GM23248 (cell line): Measurements from ENCODE around the gene NUP210. TPM values are rescaled to one million over a fixed set of nuclear protein-coding genes. Genes with fewer than 3 reads are reported as not detected.
"Not testable (repeated sequence)": the region's sequence is repeated elsewhere in the genome, so short reads cannot be mapped to it uniquely, and the experiment has no call there.

ENCODE experiments used
- DNase-seq: peaks from one replicate; pipeline ENCODE4 v3.0.0-alpha.2; 2015
- H2AFZ ChIP-seq: fragments of 200-600 bp; sonication (generic); 2 replicates; pipeline ENCODE4 v1.6.1; 2016; ENCODE audit warnings: antibody characterized with exemption
- H3F3A ChIP-seq: fragments of 200-600 bp; sonication (generic); 2 replicates; pipeline ENCODE4 v1.6.1; 2016; ENCODE audit warnings: mild to moderate bottlenecking, antibody characterized with exemption, mixed run types; ENCODE audit not compliant: insufficient read depth
- H3K27ac ChIP-seq: fragments of 200-600 bp; sonication (generic); 2 replicates; pipeline ENCODE4 v1.5.1; 2016; ENCODE audit warnings: mild to moderate bottlenecking
- H3K27me3 ChIP-seq: fragments of 200-600 bp; sonication (generic); replicated peaks from 2 replicates; pipeline ENCODE4 v1.6.1; 2016; ENCODE audit warnings: mild to moderate bottlenecking; ENCODE audit not compliant: insufficient read depth
- H3K36me3 ChIP-seq: fragments of 200-600 bp; sonication (generic); 2 replicates; pipeline ENCODE4 v1.6.1; 2016; ENCODE audit warnings: low read depth, mild to moderate bottlenecking
- H3K4me1 ChIP-seq: fragments of 200-600 bp; sonication (generic); 2 replicates; pipeline ENCODE4 v1.6.1; 2016; ENCODE audit warnings: mild to moderate bottlenecking; ENCODE audit not compliant: insufficient read depth
- H3K4me2 ChIP-seq: fragments of 200-600 bp; sonication (generic); one replicate; pipeline ENCODE4 v1.6.1; 2016; ENCODE audit warnings: mild to moderate bottlenecking; ENCODE audit not compliant: unreplicated experiment
- H3K4me3 ChIP-seq: fragments of 200-600 bp; sonication (generic); 2 replicates; pipeline ENCODE4 v1.5.1; 2016; ENCODE audit warnings: mild to moderate bottlenecking
- H3K79me2 ChIP-seq: fragments of 200-600 bp; sonication (generic); 2 replicates; pipeline ENCODE4 v1.6.1; 2016; ENCODE audit warnings: mild to moderate bottlenecking; ENCODE audit not compliant: insufficient read depth
- H3K9ac ChIP-seq: fragments of 200-600 bp; sonication (generic); 2 replicates; pipeline ENCODE4 v1.6.1; 2016; ENCODE audit warnings: mild to moderate bottlenecking
- H3K9me2 ChIP-seq: fragments of 200-600 bp; sonication (generic); 2 replicates; pipeline ENCODE4 v1.6.1; 2016; ENCODE audit warnings: mixed run types, mild to moderate bottlenecking, moderate library complexity; ENCODE audit not compliant: insufficient read depth
- H3K9me3 ChIP-seq: fragments of 200-600 bp; sonication (generic); one replicate; pipeline ENCODE4 v1.6.1; 2017; ENCODE audit warnings: low read depth
- H4K20me1 ChIP-seq: fragments of 200-600 bp; sonication (generic); 2 replicates; pipeline ENCODE4 v1.6.0; 2016; ENCODE audit not compliant: insufficient read depth
- EZH2 ChIP-seq: fragments of 200-600 bp; sonication (generic); IDR thresholded peaks from 2 replicates; pipeline ENCODE4 v1.6.1; 2018; ENCODE audit warnings: antibody characterized with exemption, mild to moderate bottlenecking; ENCODE audit not compliant: insufficient read depth, poor library complexity, severe bottlenecking
- EZH2phosphoT487 ChIP-seq: fragments of 200-600 bp; sonication (generic); IDR thresholded peaks from 2 replicates; pipeline ENCODE4 v1.6.1; 2018; ENCODE audit warnings: antibody characterized with exemption, moderate library complexity, mild to moderate bottlenecking, low read depth; ENCODE audit not compliant: insufficient read depth
- WGBS, 2 experiments: methylation state at CpG; one replicate each; pipeline ENCODE4 v1.1.6; 2015 to 2017; ENCODE audit warnings: low lambda C conversion rate in 2 of 2, low coverage in 1 of 2; ENCODE audit errors: missing lambda C conversion rate in 2 of 2; 5-methylcytosine and 5-hydroxymethylcytosine counted together
- in situ Hi-C: fragments of 300-500 bp; cut with MboI; formaldehyde crosslinking; loops from 2 replicates; pipeline ENCODE4 v1.15.0; 2020
- polyA plus RNA-seq: library from polyadenylated mRNA; unstranded; fragments of >200 nt; fragmentation: Nextera tagmentation; extraction: Ambion mirVana; gene quantifications from 2 replicates; pipeline ENCODE4 v1.2.1, GENCODE V29; 2016
- total RNA-seq: library from RNA; depleted of rRNA; stranded (reverse); fragments of >200 nt; shearing (Covaris generic); gene quantifications from 2 replicates; pipeline ENCODE4 v1.2.3, GENCODE V29; 2014

Gene NUP210
- total and polyA plus RNA-seq, 2 experiments from 2014 or later, result 0.04 TPM; not detected in 1

- Histone ChIP-seq H3K9ac (no peak overlapping the region), H3F3A (no peaks in the 10 kb centered on the region), H4K20me1 (no peaks in the 10 kb centered on the region), H3K27me3 (peaks cover 14% of the 10 kb centered on the region), H3K9me3 (no peaks in the 10 kb centered on the region), H3K4me3 (no peak overlapping the region), H3K4me2 (no peak overlapping the region), H2AFZ (no peak overlapping the region), H3K4me1 (no peaks in the 10 kb centered on the region), H3K36me3 (no peaks in the 10 kb centered on the region), H3K79me2 (no peaks in the 10 kb centered on the region), H3K27ac (no peak overlapping the region), H3K9me2 (no peaks in the 10 kb centered on the region)
- TF ChIP-seq EZH2 (no peak), EZH2phosphoT487 (no peak)
- in situ Hi-C loops, result no loop called here
- no peak for DNase-seq
- WGBS, 2 experiments, result 17% methylated on average over 1 of the region's 1 CpG
These were observed 12.0 kb upstream of the NUP210 start for GRCh38 chr3:13432093-13432492.

GRCh38 chr3:13430411-13430875, 10.3 kb upstream of the NUP210 start:
- H3K79me2 ChIP-seq, H3K9ac ChIP-seq, H3K4me3 ChIP-seq, H3K4me2 ChIP-seq, H2AFZ ChIP-seq, H3K9me2 ChIP-seq, H3K36me3 ChIP-seq, H3F3A ChIP-seq, DNase-seq, H3K4me1 ChIP-seq, H4K20me1 ChIP-seq, in situ Hi-C loops, H3K9me3 ChIP-seq, H3K27ac ChIP-seq: not testable (repeated sequence)
- WGBS, 2 experiments, result 41% methylated on average over 2 of the region's 2 CpGs
- H3K27me3 ChIP-seq, result peaks cover 14% of the 10 kb centered on the region

GRCh38 chr3:13429631-13430291, 9.6 kb upstream of the NUP210 start:
- Histone ChIP-seq H3K4me1 (no peaks in the 10 kb centered on the region), H3K4me2 (no peak overlapping the region), H3K36me3 (no peaks in the 10 kb centered on the region), H3K9me2 (no peaks in the 10 kb centered on the region), H3K9me3 (no peaks in the 10 kb centered on the region), H3K79me2 (no peaks in the 10 kb centered on the region), H3K27ac (no peak overlapping the region), H4K20me1 (no peaks in the 10 kb centered on the region), H3K9ac (no peak overlapping the region), H3K4me3 (no peak overlapping the region), H3F3A (no peaks in the 10 kb centered on the region), H3K27me3 (peaks cover 14% of the 10 kb centered on the region), H2AFZ (no peak overlapping the region)
- TF ChIP-seq EZH2 (no peak), EZH2phosphoT487 (no peak)
- 32 to 34% methylated on average over 8 of the region's 8 CpGs for WGBS, 2 experiments
- no peak for DNase-seq
- in situ Hi-C loops, result no loop called here

- H3K9me2 ChIP-seq, H3K9ac ChIP-seq, H3K79me2 ChIP-seq, H3K36me3 ChIP-seq, H3K4me1 ChIP-seq, H3K4me2 ChIP-seq, H3K4me3 ChIP-seq, in situ Hi-C loops, H4K20me1 ChIP-seq, DNase-seq, H3K27ac ChIP-seq, H3F3A ChIP-seq, H2AFZ ChIP-seq, H3K9me3 ChIP-seq: not testable (repeated sequence)
- 36 to 46% methylated on average over 3 to 4 of the region's 4 CpGs for WGBS, 2 experiments
- H3K27me3 ChIP-seq, result peaks cover 14% of the 10 kb centered on the region
These were observed 8.6 kb upstream of the NUP210 start for GRCh38 chr3:13428678-13429077.
